ENCODE results near the gene RALB. TPM values are rescaled to one million over a fixed set of nuclear protein-coding genes. Genes with fewer than 3 reads are reported as not detected.

RALB gene
- total and polyA plus RNA-seq, 2 donors (not counting 1 experiment from before 2014, with no cell fraction given) = 58.3 to 73.9 TPM

DNA sequence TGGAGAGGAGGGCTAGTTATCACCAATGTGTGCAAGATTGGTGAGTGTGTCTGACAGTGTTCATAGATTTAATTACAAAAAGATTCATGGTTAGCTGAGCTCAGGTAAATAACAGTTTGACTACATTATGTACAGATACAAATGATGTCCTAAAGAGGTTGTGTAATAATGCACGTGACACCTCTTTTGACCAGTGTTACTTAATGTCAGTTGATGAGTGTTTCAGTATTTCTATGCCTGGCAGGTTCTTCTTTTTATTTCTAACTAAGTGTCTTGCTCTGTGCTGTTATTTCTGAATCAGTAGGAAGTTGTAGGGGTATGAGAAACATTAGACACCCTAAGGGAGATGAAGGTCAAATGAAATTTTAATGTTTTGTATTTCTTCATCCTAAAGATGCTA lies 85.4 kb downstream of the RALB start:
- H3K27me3 ChIP-seq (ENCODE audit: control insufficient read depth, insufficient read depth, low read length) = peaks cover 26% of the 10 kb centered on the region
- H3K36me3 ChIP-seq (ENCODE audit: control insufficient read depth, insufficient read depth, low read length) = no peaks in the 10 kb centered on the region
- no peak overlapping the region for H3K27ac ChIP-seq (ENCODE audit: insufficient read depth, low read length)
- H3K4me1 ChIP-seq (ENCODE audit: control insufficient read depth, extremely low read depth, insufficient read depth, low read length) = no peaks in the 10 kb centered on the region
- H4K20me1 ChIP-seq (ENCODE audit: control insufficient read depth, extremely low read depth, insufficient read depth, low read length) = no peaks in the 10 kb centered on the region
- H3K79me2 ChIP-seq (ENCODE audit: control insufficient read depth, insufficient read depth, low read length) = no peaks in the 10 kb centered on the region
- H2AFZ ChIP-seq (ENCODE audit: low read length) = no peak overlapping the region
- DNase-seq (ENCODE audit: low read depth in 2 of 2) = no peak
- H3K9me3 ChIP-seq (ENCODE audit: control insufficient read depth, insufficient read depth, low read depth, low read length) = no peaks in the 10 kb centered on the region
- no peak overlapping the region for H3K4me3 ChIP-seq (replicated peaks in 1 of 4; ENCODE audit: control extremely low read depth in 1 of 4, insufficient read depth in 1 of 4, low read depth in 3 of 4, low read length in 4 of 4)
- no peak overlapping the region for H3K9ac ChIP-seq (ENCODE audit: insufficient read depth, low read length)
- no peak for TF ChIP-seq EZH2 (IDR thresholded peaks at IDR 0.05; ENCODE audit: low read length, missing control alignments)
- TF ChIP-seq, protein P1, sequence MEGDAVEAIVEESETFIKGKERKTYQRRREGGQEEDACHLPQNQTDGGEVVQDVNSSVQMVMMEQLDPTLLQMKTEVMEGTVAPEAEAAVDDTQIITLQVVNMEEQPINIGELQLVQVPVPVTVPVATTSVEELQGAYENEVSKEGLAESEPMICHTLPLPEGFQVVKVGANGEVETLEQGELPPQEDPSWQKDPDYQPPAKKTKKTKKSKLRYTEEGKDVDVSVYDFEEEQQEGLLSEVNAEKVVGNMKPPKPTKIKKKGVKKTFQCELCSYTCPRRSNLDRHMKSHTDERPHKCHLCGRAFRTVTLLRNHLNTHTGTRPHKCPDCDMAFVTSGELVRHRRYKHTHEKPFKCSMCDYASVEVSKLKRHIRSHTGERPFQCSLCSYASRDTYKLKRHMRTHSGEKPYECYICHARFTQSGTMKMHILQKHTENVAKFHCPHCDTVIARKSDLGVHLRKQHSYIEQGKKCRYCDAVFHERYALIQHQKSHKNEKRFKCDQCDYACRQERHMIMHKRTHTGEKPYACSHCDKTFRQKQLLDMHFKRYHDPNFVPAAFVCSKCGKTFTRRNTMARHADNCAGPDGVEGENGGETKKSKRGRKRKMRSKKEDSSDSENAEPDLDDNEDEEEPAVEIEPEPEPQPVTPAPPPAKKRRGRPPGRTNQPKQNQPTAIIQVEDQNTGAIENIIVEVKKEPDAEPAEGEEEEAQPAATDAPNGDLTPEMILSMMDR (conservative IDR thresholded peaks at IDR 0.05 in 1 of 2, IDR thresholded peaks at IDR 0.05 in 1 of 2; ENCODE audit: low read depth in 1 of 2, low read length in 2 of 2) = no peak
- no peak overlapping the region for H3K4me2 ChIP-seq (ENCODE audit: extremely low read depth, insufficient read depth, low read length)

DNA sequence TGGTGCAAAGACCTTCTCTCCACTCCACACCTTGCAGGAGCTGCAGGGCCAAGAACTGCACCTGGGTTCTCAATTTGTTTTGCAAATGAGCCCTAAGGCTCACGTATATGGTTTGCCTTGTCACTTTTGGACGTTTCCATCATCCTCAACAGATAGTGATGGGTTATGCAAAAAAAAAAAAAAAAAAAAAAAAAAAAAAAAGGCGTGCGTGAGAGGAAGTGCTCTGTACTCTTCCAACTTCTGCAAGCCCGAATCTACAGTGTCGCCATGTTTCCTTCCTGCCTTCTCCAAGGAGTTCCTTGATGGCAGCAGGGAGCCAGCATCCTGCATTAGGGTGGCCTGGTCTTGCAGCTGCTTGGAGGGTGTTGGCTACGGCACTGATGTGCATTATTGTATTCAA lies 89.3 kb downstream of the RALB start:
- no peaks in the 10 kb centered on the region for H3K36me3 ChIP-seq (ENCODE audit: control insufficient read depth, insufficient read depth, low read length)
- no peaks in the 10 kb centered on the region for H4K20me1 ChIP-seq (ENCODE audit: control insufficient read depth, extremely low read depth, insufficient read depth, low read length)
- H2AFZ ChIP-seq (ENCODE audit: low read length) = no peak overlapping the region
- no peaks in the 10 kb centered on the region for H3K9me3 ChIP-seq (ENCODE audit: control insufficient read depth, insufficient read depth, low read depth, low read length)
- peaks cover 43% of the 10 kb centered on the region for H3K27me3 ChIP-seq (ENCODE audit: control insufficient read depth, insufficient read depth, low read length)
- H3K4me3 ChIP-seq (replicated peaks in 1 of 4; ENCODE audit: control extremely low read depth in 1 of 4, insufficient read depth in 1 of 4, low read depth in 3 of 4, low read length in 4 of 4) = no peak overlapping the region
- no peak for DNase-seq (ENCODE audit: low read depth in 2 of 2)
- no peak overlapping the region for H3K27ac ChIP-seq (ENCODE audit: insufficient read depth, low read length)
- H3K4me2 ChIP-seq (ENCODE audit: extremely low read depth, insufficient read depth, low read length) = no peak overlapping the region
- no peaks in the 10 kb centered on the region for H3K4me1 ChIP-seq (ENCODE audit: control insufficient read depth, extremely low read depth, insufficient read depth, low read length)
- H3K79me2 ChIP-seq (ENCODE audit: control insufficient read depth, insufficient read depth, low read length) = no peaks in the 10 kb centered on the region
- H3K9ac ChIP-seq (ENCODE audit: insufficient read depth, low read length) = no peak overlapping the region
- TF ChIP-seq, protein P1 (conservative IDR thresholded peaks at IDR 0.05 in 1 of 2, IDR thresholded peaks at IDR 0.05 in 1 of 2; ENCODE audit: low read depth in 1 of 2, low read length in 2 of 2) = no peak
- no peak for TF ChIP-seq EZH2 (IDR thresholded peaks at IDR 0.05; ENCODE audit: low read length, missing control alignments)

DNA sequence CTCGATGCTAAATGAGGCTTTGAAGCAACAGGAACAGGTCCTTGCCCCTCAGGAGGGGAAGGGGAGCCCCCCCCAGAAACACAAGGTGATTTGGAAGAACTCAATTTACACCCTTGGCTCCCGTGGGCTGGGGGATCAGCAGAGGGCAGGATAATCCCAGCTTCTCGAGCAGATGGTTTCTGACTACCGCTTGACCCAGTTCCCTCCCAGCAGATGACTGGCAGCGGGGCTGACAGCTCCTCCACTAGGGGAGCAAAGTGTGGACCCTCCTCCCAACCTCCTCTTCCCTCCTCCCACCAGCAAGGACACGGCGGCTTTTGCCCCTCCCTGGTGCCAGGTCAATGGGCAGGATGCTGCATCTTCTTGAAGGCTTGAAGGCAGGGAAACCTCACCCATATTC lies 89.8 kb downstream of the RALB start:
- no peak overlapping the region for H3K4me2 ChIP-seq (ENCODE audit: extremely low read depth, insufficient read depth, low read length)
- no peaks in the 10 kb centered on the region for H4K20me1 ChIP-seq (ENCODE audit: control insufficient read depth, extremely low read depth, insufficient read depth, low read length)
- peaks cover 48% of the 10 kb centered on the region for H3K27me3 ChIP-seq (ENCODE audit: control insufficient read depth, insufficient read depth, low read length)
- no peak overlapping the region for H3K4me3 ChIP-seq (replicated peaks in 1 of 4; ENCODE audit: control extremely low read depth in 1 of 4, insufficient read depth in 1 of 4, low read depth in 3 of 4, low read length in 4 of 4)
- no peak overlapping the region for H3K9ac ChIP-seq (ENCODE audit: insufficient read depth, low read length)
- no peak overlapping the region for H3K27ac ChIP-seq (ENCODE audit: insufficient read depth, low read length)
- no peak overlapping the region for H2AFZ ChIP-seq (ENCODE audit: low read length)
- no peaks in the 10 kb centered on the region for H3K9me3 ChIP-seq (ENCODE audit: control insufficient read depth, insufficient read depth, low read depth, low read length)
- DNase-seq (ENCODE audit: low read depth in 2 of 2) = no peak
- no peaks in the 10 kb centered on the region for H3K4me1 ChIP-seq (ENCODE audit: control insufficient read depth, extremely low read depth, insufficient read depth, low read length)
- no peak for TF ChIP-seq EZH2 (IDR thresholded peaks at IDR 0.05; ENCODE audit: low read length, missing control alignments)
- TF ChIP-seq, protein P1 (conservative IDR thresholded peaks at IDR 0.05 in 1 of 2, IDR thresholded peaks at IDR 0.05 in 1 of 2; ENCODE audit: low read depth in 1 of 2, low read length in 2 of 2) = no peak
- no peaks in the 10 kb centered on the region for H3K36me3 ChIP-seq (ENCODE audit: control insufficient read depth, insufficient read depth, low read length)
- H3K79me2 ChIP-seq (ENCODE audit: control insufficient read depth, insufficient read depth, low read length) = no peaks in the 10 kb centered on the region
